ENCODE data around the gene PROC. TPM values are rescaled to one million over a fixed set of nuclear protein-coding genes. Genes with fewer than 3 reads are reported as not detected.

PROC gene
- polyA plus RNA-seq, 4 donors = 1.5 to 6.4 (median 3.6) TPM

GRCh38 chr2:127453392-127454171, 35.4 kb downstream of the PROC start:
- DNase-seq (ENCODE audit: low read depth in 4 of 4, low spot score in 3 of 4) = no peak

GRCh38 chr2:127454595-127455565, 36.7 kb downstream of the PROC start:
- DNase-seq (ENCODE audit: low read depth in 4 of 4, low spot score in 3 of 4) = peak in 2 of 4 donors; percentile 46 to 52

- no peak for DNase-seq (ENCODE audit: low read depth in 4 of 4, low spot score in 3 of 4)
Measured at GRCh38 chr2:127455566-127456493, 37.6 kb downstream of the PROC start.

GRCh38 chr2:127456960-127457359, 38.7 kb downstream of the PROC start:
- DNase-seq (ENCODE audit: low read depth in 4 of 4, low spot score in 3 of 4) = no peak

- DNase-seq (ENCODE audit: low read depth in 4 of 4, low spot score in 3 of 4) = no peak
Measured at GRCh38 chr2:127462461-127462860, 44.2 kb downstream of the PROC start.

- DNase-seq (ENCODE audit: low read depth in 4 of 4, low spot score in 3 of 4) = no peak
Measured at GRCh38 chr2:127463155-127463991, 45.1 kb downstream of the PROC start.

- no peak for DNase-seq (ENCODE audit: low read depth in 4 of 4, low spot score in 3 of 4)
Measured at GRCh38 chr2:127464470-127465257, 46.4 kb downstream of the PROC start.

- DNase-seq (ENCODE audit: low read depth in 4 of 4, low spot score in 3 of 4) = no peak
Measured at GRCh38 chr2:127465258-127465657, 47.0 kb downstream of the PROC start.

- no peak for DNase-seq (ENCODE audit: low read depth in 4 of 4, low spot score in 3 of 4)
Measured at GRCh38 chr2:127469051-127469450, 50.8 kb downstream of the PROC start.

- DNase-seq (ENCODE audit: low read depth in 4 of 4, low spot score in 3 of 4) = no peak
Measured at GRCh38 chr2:127469974-127470373, 51.7 kb downstream of the PROC start.

- DNase-seq (ENCODE audit: low read depth in 4 of 4, low spot score in 3 of 4) = no peak
Measured at GRCh38 chr2:127471286-127471988, 53.2 kb downstream of the PROC start.

- DNase-seq (ENCODE audit: low read depth in 4 of 4, low spot score in 3 of 4) = no peak
Measured at GRCh38 chr2:127472268-127472667, 54.0 kb downstream of the PROC start.

- no peak for DNase-seq (ENCODE audit: low read depth in 4 of 4, low spot score in 3 of 4)
Measured at GRCh38 chr2:127475788-127476187, 57.6 kb downstream of the PROC start.

Other genes with a start within 250 kb of the PROC start
- 1 to 10 TPM; 7.0 to 8.7 (median 7.7) TPM for gene CYP27C1, start 198.1 kb upstream of the PROC start, polyA plus RNA-seq (ENCODE audit: insufficient read length in 4 of 4)
- 10 to 100 TPM; 61.8 to 78.8 (median 69.7) TPM for gene ERCC3, start 124.3 kb upstream of the PROC start, polyA plus RNA-seq (ENCODE audit: insufficient read length in 4 of 4)
- gene MAP3K2, start 30.5 kb upstream of the PROC start, polyA plus RNA-seq (ENCODE audit: insufficient read length in 4 of 4) = 10 to 100 TPM; 23.8 to 29.5 (median 26.8) TPM
- 10 to 100 TPM; 58.6 to 68.2 (median 64.3) TPM for gene IWS1, start 108.1 kb downstream of the PROC start, polyA plus RNA-seq (ENCODE audit: insufficient read length in 4 of 4)
- gene MYO7B, start 117.3 kb downstream of the PROC start, polyA plus RNA-seq (ENCODE audit: insufficient read length in 4 of 4) = 10 to 100 TPM; 17.7 to 24.7 (median 19.4) TPM
- 1 to 10 TPM in 3 of 4 donors, under 1 TPM in 1; 0.69 to 2.5 (median 1.2) TPM for gene GPR17, start 227.7 kb downstream of the PROC start, polyA plus RNA-seq (ENCODE audit: insufficient read length in 4 of 4)

All from right renal pelvis (tissue), 4 donors.